Lower leg skin (tissue), 4 donors: Measurements from ENCODE around the gene GIGYF2. TPM values are rescaled to one million over a fixed set of nuclear protein-coding genes. Genes with fewer than 3 reads are reported as not detected.

Experiments
- DNase-seq, 2 donors: peaks; one replicate each; pipeline ENCODE4 v3.0.0-alpha.2; 2019; ENCODE audit warnings: low spot score in 2 of 2
- H3K4me3 ChIP-seq: fragments of 200-600 bp; sonication (generic); 2 replicates; pipeline ENCODE4 v1.5.1; 2017; ENCODE audit warnings: mild to moderate bottlenecking, low read depth; ENCODE audit not compliant: poor library complexity, severe bottlenecking
- CTCF ChIP-seq, 3 donors: fragments of 450-650 bp; IDR thresholded peaks; one replicate each; pipeline ENCODE4 v1.5.1; 2016; ENCODE audit warnings: antibody characterized with exemption in 3 of 3, mild to moderate bottlenecking in 3 of 3, moderate library complexity in 2 of 3
- POLR2A ChIP-seq, 2 donors: fragments of 450-650 bp; IDR thresholded peaks; one replicate each; pipeline ENCODE4 v1.6.1; 2016 to 2017; ENCODE audit warnings: antibody characterized with exemption in 2 of 2, mild to moderate bottlenecking in 1 of 2, moderate library complexity in 1 of 2
- WGBS, 2 donors: methylation state at CpG; one replicate each; pipeline ENCODE4 v1.1.5; 2018; 5-methylcytosine and 5-hydroxymethylcytosine counted together
- intact Hi-C: fragments of 100-400 bp; cut with DNase I; formaldehyde crosslinking; loops from one replicate; pipeline ENCODE4 v1.15.0; 2023; ENCODE audit warnings: low total_unique reads
- total RNA-seq, 4 donors: library from RNA; depleted of rRNA; stranded (reverse); fragments of >200 nt; gene quantifications; one replicate each; pipeline ENCODE4 v1.1.0, GENCODE V29; 2016

Gene GIGYF2
- total RNA-seq, 4 donors from 2014 or later = 57.7 to 78.4 (median 72.5) TPM

- no peak overlapping the region for H3K4me3 ChIP-seq
- TF ChIP-seq CTCF (IDR thresholded peaks at IDR 0.05) (no peak), POLR2A (IDR thresholded peaks at IDR 0.05) (no peak)
- intact Hi-C loops = no loop called here
- no peak for DNase-seq
Measured at GRCh38 chr2:232770207-232770606, 73.1 kb downstream of the GIGYF2 start.

DNA sequence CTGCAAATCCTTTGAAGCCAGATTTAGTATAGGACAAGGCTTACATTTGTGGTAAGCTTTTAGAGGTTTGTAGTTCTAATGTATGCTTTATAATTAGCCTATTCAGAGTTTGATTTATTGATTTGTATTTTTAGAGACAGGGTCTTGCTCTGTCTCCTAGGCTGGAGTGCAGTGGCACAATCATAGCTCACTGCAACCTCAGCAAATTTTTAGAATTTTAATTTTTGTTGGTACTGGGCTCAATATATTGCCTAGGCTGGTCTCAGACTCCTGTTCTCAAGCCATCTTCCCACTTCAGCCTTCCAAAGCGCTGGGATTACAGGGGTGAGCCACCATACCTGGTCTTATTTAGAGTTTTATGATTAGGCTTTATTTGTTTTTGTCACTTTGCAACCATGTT, 74.7 kb downstream of the GIGYF2 start:
- H3K4me3 ChIP-seq = no peak overlapping the region
- intact Hi-C loops = no loop called here
- no peak for TF ChIP-seq CTCF (IDR thresholded peaks at IDR 0.05)
- TF ChIP-seq POLR2A (IDR thresholded peaks at IDR 0.05) = no peak
- no peak for DNase-seq
- WGBS, 2 donors = 93 to 100% methylated on average over 1 of the region's 1 CpG

DNA sequence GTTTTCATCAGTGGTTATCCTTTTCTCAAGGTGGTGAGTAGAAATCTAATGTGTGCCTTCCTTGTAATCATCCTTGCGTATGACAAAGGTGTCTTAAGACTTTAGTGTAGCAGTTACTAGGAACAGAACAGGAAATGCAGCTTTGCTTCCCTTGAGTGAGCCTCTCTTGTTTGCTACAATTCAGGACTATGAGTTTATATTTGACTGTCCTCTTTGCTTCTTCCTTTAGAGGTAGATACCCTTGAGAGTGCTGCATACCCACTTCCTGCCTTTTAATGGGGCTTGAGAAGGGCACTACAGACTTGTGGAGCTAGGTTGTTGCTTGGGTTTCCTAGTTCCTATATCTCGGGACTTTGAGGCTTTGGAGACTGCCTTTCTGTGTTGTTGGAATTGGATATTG, 75.4 kb downstream of the GIGYF2 start:
- no peak for TF ChIP-seq CTCF (IDR thresholded peaks at IDR 0.05)
- WGBS, 2 donors = 86 to 88% methylated on average over 2 of the region's 2 CpGs
- intact Hi-C loops = no loop called here
- no peak overlapping the region for H3K4me3 ChIP-seq
- DNase-seq = no peak

DNA sequence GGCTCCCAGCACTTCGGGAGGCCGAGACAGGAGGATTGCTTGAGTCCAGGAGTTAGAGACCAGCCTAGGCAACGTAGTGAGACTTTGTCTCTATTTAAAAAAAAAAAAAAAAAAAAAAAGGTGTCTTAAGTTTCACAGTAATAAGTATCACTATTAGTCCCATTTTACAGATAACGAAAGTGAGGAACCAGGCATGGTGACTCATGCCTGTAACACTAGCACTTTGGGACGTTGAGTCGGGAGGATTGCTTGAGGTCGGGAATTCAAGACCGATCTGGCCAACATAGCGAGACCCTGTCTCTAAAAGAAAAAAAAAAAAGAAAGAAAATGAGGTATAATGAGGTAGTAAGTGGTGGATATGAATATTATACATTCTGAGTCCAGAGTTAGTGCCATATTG, 76.7 kb downstream of the GIGYF2 start:
- DNase-seq = no peak
- no peak overlapping the region for H3K4me3 ChIP-seq
- whole genome bisulfite sequencing, 2 donors = 94 to 95% methylated on average over 9 of the region's 9 CpGs
- TF ChIP-seq CTCF (IDR thresholded peaks at IDR 0.05) (no peak), POLR2A (IDR thresholded peaks at IDR 0.05) (no peak)
- intact Hi-C loops = no loop called here

DNA sequence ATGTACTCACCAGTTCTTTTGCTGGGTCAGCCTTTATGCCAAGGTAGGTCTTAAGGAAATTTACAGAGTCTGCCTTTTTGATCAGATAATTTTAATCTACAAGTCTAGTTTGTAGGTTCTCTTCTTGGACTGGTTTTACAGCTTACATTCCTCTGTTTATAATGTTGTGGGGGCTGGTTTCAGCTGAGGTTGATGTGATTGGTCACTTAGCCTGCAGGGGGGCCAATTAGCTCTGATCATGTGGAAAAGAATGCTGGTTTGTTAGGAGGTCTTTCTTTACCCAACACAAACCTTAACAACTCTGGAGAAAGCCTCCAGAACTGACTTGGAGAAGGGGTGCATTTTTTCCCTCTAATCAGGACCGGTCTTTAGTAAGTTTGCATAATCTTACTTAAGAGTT, 79.3 kb downstream of the GIGYF2 start, which contains the start of gene KCNJ13:
KCNJ13 (minus strand) TSS at position 131 of the 400 bp plus-strand sequence. CDS start 5,203 bp downstream, outside the sequence.
- no peak for DNase-seq
- WGBS, 2 donors = 79 to 81% methylated on average over 1 of the region's 1 CpG
- intact Hi-C loops = no loop called here
- no peak for TF ChIP-seq CTCF (IDR thresholded peaks at IDR 0.05)
- no peak for TF ChIP-seq POLR2A (IDR thresholded peaks at IDR 0.05)
- no peak within 1 kb of the TSS for H3K4me3 ChIP-seq

DNA sequence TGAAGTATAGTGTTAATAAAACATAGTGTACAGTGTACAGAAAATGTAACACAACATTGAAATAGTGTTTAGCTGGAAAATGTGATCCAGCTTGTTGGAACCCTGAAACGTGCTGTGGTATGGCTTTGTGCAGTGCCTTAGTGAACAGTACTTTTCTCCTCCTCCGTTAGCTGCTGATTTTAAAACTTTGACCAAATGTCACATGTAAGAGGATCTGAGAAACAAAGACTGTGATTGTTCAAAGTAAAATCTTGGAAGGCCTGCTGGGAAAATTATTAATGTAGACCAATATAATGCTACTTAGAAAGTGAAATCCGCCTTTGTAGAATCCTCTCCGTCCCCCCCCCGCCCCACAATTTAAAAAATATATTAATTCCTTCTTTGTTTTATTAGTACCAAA, 80.1 kb downstream of the GIGYF2 start:
- no peak for DNase-seq

More for the DNA sequence above, 80.1 kb downstream of the GIGYF2 start:
- intact Hi-C loops = no loop called here
- TF ChIP-seq POLR2A (IDR thresholded peaks at IDR 0.05) = no peak
- TF ChIP-seq CTCF (IDR thresholded peaks at IDR 0.05) = no peak
- 85 to 86% methylated on average over 5 of the region's 5 CpGs for WGBS, 2 donors
- no peak overlapping the region for H3K4me3 ChIP-seq
